Measurements from ENCODE around the gene LPP.

- TF ChIP-seq CTCF (IDR thresholded peaks at IDR 0.05) (no peak), EP300 (IDR thresholded peaks at IDR 0.05) (no peak)
Measured at GRCh38 chr3:188624828-188625227, 470.9 kb downstream of the LPP start.

All from ovary (tissue), 3 donors.